DMS114 treated with DMSO at 0.1 percent for 48 hours (cell line): Measurements from ENCODE around the gene STX8.
"Not testable (repeated sequence)": the region's sequence is repeated elsewhere in the genome, so short reads cannot be mapped to it uniquely, and the experiment has no call there.

ENCODE experiments used
- DNase-seq: peaks from one replicate; lab custom pipeline; 2025; ENCODE audit not compliant: unreplicated experiment; lab: John Stamatoyannopoulos, UW

STX8 gene

DNA sequence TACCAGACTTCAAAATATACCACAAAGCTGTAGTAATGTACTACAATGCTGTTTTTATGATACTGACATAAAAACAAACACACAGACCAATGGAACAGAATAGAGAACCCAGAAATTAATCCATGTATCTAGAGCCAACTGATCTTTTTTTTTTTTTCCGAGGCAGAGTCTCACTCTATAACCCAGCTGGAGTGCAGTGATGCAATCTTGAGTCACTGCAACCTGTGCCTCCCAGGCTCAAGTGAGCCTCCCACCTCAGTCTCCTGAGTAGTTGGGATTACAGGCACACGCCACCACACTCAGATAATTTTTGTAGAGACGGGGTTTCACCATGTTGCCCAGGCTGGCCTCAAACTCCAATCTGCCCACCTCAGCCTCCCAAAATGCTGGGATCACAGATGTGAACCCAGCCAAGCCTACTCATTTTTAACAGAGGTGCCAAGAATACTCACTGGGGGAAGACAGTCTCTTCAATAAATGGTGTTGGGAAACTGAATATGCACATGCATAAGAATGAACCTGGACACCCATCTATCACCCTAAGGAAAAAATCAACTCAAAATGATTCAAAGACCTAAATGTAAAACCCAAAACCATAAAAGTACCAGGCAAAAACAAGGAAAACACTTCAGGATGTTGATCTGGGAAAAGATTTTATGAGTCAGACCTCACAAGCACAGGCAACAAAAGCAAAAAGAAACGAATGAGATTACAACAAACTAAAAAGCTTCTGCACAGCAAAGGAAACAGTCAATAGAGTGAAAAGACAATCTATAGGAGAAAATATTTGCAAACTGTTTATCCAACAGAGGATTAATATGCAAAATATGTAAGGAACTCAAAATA lies 63.1 kb downstream of the STX8 start:
- no peak for DNase-seq

DNA sequence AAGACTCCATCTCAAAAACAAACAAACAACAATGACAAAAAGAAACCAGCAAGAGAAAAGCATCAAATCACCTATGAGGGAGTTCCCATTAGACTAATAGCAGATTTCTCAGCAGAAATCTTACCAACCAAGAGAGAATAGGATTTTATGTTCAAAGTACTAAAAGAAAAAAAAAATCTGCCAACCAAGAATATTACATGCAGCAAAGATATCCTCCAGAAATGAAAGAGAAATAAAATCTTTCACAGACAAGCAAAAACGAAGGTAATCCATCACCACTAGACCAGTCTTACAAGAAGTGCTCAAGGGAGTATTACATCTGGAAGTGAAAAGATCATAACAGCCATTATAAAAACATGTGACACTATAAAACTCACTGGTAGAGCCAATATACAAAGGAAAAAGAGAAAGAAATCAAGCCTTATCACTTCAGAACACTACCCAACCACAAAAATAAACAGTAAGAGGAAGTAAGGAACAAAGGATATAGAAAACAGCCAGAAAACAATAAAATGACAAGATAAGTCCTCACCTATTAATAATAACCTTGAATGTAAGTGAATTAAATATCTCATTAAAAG lies 66.3 kb downstream of the STX8 start:
- no peak for DNase-seq

DNA sequence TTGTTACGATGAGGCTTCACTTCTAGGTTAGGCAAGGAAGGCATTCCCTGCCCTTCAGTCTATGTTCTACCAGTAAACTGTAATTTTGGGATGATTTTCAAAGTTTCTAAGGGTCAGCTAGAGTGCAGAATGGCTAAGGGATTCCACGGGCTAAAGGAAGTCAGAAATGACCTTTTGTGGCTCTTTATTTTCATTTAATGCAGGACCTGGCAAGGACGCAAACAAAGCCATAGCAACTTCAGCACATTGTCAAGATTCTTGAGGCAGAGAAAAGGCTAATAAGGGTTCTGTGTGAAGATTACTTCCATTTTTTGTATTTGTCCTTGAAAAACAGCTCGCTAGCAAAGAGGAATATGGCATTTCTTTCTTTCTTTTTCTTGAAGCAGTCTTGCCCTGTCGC lies 76.6 kb downstream of the STX8 start:
- DNase-seq: no peak

DNA sequence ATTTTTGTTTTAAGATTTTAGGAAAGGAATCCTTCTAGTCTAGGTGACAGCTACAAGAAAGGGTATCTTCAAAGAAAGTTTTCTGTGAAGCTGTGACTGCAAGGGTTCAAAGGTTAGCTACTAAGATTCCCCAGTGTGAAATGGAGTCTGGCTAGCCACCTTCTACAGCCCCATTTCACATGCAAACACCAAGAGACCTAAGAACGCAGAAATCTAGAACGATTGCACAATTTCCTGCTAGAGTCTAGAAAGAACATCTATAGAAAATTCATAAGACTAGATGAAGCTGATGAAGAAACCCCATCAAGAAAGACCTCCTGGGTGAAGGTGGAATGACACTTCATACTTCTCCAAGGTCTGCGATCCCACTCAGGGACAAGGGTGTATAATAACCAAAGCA lies 77.1 kb downstream of the STX8 start:
- no peak for DNase-seq

DNA sequence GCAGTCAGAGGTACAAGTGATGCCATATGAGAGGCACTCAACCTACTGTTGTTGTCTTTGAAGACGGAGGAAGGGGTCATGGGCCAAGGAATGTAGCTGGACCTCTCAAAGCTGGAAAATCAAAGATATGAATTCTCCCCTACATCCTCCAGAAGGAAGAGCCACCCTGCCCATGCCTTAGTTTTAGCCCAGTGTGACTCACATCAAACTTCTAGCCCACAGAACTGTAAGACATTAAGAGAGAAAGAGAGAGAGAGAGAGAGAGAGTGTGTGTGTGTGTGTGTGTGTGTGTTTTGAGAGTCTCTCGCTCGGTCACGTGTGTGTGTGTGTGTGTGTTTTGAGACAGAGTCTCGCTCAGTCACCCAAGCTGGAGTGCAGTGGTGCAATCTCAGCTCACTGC lies 87.1 kb downstream of the STX8 start:
- no peak for DNase-seq

DNA sequence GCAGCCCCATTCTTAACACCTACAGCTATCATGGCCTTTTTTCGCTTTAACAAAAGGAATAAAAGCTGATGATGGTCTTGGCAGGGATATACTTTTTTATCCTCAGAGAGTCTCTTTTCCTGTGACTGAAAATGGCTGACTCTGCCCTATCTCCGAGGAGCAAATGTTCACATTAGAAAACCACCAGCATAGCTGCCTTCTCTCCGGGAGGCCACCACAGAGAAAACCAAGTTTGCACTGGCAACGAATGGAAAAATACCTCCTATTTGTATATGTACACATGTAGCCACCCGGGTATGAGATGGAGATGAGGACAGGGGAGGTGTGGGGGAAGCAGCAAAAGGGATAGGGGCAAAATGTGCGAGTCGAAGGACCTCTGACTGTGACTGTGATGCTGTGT lies 88.2 kb downstream of the STX8 start:
- no peak for DNase-seq

DNA sequence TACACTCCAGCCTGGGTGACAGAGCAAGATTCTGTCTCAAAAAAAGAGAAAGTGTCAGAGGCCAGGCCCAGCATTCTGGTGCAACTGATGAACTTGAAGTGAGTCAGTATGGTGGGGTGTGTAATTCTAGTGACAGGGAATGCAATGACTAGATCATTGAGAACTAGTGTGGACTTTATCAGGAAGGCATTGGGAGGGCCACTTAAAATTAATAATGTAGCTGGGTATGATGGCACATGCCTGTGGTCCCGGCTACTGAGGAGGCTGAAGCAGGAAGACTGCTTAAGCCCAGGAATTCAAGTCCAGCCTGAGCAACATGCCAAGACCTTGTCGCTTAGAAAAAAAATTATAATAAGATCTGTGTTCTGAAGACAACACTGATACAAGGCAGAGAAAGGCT lies 90.8 kb downstream of the STX8 start:
- no peak for DNase-seq

DNA sequence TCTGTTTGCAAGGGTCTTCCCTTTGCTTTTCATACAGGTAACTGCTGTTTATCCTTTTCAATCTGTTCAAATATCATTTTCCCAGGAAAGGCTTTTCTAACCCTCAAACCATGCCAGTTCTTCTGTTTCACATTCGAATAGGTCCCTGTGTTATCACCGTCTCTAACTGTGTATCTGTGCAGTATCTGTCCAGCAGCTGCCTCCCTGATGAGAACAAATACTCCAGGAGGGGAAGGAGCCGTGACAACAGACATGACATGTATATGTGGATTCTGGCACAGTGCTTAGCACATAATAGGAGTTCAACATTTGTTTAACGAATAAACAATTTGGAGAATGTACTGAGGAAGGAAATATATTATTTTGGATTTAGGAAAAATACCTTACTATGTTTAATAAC lies 95.7 kb downstream of the STX8 start:
- no peak for DNase-seq

DNA sequence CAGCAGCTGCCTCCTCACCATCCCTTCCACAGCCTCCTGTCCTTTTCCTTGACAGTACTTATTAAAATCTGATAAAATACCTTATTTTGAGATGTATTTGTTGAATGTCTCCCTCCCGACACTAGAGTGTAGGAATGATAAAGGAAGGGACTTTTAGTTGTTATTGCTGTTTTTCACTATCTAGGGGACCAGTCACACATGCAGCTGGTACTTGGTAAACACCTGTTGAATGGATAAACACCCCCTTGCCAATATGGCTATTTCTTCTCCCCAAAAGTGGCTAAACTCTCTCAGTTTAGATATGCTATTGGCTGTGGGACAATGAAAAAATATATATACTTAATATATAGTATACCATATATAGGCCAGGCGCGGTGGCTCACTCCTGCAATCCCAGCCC lies 96.7 kb downstream of the STX8 start:
- no peak for DNase-seq

DNA sequence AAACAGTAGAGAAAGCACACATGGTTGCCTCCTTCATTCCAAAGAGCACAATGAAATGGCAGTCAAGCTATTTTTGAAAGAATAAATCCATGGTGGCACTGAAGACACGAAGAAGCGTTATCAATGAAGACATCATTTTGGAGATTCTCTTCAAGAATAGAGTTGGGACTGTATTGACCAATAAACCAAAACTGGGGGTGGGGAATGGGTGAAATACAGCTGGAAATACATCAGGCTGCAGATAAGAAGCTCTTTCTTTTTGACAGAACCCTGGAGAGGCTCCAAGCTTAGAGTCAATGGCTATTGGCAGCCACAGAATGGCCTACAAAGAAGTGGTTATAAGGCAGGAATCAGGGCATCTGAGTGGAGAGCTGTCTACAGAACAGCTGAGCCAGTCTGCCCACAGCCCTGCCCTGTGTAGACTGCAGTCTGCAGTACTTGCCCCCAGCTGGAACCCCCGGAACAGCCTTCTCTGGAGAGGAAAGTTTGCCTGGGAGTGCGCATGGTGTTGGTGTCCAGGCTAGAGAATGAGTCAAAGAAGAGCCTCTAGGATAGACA lies 100.4 kb downstream of the STX8 start:
- DNase-seq: no peak

DNA sequence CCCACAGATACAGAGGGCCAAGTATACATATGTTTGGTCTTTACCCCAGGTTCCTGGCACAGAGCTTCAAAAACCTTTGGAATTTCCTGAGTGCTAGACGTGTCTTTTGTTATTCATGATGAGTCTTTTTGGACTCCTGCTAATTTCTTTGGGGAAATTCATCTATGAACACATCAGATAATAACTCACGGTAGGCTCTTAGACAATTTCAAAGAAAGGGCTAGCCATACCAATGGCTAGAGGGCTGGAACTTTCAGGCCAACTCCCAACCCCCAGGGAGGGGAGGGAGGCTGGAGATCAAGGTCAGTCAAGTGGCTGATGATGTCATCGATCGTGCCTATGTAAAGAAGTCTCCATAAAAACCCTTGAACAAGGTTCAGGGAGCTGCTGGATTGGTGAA lies 101.9 kb downstream of the STX8 start:
- DNase-seq: no peak

DNA sequence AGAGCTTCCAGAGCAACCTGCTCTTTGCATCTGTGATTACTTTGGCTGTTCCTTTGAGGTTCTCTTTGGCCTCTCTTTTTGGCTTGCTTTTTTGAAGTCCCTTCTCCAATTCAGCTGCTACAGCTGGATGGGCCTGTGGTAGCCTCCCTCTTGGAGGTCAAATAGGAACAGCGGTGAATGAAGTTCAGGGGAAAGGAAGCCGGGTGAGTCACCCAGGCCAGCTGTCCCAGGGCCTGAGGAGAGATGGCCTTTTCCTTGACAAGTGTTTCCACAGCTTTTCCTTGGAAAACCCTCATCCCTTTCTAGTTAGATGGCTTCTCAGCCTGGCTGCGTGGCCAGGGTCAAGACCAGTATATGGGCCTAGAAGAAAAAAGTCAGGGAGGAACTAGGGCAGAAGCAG lies 103.1 kb downstream of the STX8 start:
- DNase-seq: no peak

DNA sequence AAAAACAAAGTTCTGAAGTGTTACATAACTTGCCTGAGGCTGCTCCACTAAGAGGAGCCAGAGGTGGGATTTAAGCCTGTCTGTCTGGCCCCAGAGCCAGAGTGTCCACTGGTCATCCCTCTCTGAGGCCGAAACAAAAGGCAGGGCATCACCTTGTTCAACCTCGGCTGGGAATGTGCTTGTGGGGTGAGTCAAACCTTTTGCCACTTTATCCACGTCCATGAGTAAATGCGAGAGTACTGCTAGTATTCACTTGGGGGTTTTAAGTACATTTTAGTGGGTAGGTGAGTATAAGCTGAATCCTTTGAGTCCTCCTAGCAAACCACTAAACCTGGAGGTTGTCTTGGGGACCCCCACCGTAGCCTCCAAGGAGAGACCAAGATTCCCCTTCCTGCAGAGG lies 103.5 kb downstream of the STX8 start:
- no peak for DNase-seq

DNA sequence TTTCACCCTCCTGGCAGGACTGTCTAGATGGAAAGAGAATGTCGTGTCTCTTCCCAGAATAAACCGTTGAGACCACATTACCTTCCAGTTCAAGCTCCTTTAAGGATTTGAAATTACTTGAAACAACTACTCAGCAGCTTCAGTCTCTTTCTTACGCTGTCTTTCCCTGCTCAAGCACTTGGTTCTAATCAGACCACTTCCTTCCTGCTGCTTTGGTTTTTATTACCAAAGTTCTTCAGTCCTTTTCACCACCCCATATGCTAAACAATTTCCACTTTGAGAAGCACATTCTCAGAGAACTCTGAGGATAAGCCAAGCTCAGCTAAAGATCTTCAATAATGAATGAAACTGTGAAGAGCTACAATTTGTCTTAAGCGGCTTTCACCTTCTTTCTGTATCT lies 105.4 kb downstream of the STX8 start:
- DNase-seq: no peak

DNA sequence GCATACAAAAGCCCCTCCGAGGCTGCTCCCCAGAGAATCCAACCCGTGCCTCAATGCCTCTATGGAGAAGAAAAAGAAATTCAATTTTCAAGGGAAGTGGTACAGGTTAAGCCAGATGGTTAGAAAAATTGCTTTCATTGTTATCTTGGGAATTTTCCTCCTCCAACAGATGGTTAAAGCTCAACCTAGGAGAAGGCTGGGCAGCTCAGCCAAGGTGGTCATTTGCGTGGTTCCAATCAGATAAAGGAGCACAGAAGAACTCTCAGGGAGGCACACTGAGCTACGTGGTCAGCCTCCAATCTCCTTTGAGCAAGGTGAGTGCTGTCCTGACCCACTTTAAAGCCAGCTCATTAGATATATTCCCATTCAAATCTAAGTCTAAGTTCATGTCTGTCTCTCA lies 106.7 kb downstream of the STX8 start:
- no peak for DNase-seq

DNA sequence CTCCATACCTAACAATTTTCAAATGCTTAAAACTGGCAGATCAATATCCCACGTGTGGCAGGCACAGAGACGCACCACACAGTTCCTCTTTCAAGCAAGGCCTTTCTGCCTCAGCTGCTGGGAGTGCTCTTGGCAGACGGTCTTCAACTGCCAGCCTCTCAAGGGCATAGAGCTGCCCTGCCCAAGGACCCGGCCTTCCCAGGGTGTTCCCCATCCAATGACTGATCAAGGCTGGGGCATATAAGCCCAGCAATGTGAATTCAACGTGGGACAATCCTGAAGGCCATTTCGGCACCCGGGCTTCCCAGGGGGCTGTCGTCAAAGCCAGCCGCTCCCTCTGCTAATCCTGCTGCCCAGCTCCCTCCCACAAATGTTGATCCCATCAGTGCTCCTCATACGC lies 107.1 kb downstream of the STX8 start:
- no peak for DNase-seq

DNA sequence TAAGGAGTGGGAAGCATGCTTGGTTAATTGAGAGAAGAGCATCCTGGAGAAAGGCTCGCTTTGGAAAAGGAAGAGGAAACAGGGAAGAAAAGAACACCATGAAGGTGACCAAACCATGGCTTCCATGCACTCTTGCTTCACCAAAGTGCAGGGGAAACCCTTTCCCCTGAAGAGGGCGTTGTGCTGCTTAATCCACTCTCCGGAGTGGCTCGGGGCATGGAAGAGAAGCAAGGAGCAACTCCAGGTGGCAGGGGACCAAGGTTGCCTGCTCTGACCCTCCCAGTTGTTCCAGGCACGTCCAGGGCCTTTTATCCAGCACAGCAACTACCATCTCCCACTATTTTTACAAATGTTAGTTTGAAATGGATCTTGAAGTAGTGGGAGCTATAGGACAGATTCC lies 108.1 kb downstream of the STX8 start:
- DNase-seq: no peak

DNA sequence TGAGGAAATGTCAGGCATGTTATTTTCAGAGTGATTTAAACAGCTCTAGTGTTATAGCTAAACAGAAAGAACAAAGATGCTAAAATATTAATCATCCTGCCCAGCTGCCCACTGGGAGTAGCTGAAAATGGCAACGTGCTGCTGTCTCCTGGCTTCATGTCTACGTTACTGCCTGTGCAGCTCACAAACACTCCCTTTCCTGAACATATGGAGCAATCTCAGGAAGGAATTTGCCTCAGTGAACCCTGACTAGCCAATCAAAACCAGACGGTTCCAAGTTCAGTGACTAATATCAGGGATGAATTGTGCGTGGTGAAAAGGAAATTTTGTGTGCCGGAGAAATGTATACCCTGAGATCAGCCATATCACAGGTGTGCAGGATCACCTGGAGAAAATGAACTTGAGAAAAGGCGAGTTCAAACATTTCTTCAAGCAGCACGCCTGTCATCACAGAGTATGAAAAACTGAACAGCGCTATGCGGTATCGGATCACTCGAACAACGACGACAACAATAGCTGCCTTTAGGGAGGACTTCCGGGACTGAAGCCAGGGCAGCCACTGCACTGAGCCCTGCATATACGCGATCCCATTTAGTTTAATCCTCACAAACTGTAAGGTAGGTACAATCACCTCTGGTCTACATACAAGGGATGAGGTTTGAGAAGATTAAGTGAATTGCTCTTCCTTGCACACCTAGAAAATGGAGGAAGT lies 110.3 kb downstream of the STX8 start:
- no peak for DNase-seq

DNA sequence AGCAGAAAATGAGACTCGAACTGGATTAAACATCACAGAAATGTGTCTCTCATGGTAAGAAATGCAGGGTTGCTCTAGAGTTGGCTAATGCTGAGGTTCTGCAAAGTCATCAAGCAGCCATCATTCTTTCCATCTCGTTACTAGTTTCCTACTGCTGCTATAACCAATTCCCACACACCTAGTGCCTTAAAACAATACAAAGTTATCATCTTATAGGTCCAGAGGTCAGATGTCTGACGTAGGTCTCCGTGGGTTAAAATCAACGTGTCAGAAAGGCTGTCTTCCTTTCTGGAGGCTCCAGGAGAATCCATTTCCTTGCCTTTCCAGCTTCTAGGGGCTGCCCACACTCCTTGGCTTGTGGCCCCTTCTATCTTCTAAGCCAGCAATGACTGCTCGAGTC lies 118.6 kb downstream of the STX8 start:
- DNase-seq: no peak

DNA sequence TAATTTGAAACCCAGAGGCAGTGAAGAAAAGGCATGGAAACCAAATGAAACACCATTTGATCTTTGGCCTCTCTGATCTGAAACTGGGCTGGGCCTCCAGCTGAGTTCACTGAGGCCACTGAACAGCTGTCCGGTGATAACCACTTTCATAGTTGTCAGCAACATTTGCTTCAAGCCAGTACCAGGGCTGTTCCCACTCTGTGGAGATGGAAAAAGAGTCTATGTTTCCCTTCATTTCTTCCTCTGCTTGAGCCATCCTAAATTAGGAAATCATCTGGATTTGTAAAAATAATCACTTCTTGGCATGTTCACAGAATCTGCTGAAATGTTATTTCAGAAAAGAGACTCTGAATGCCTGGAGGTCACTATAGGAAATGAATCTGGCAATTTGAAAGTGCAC lies 119.3 kb downstream of the STX8 start:
- DNase-seq: no peak

DNA sequence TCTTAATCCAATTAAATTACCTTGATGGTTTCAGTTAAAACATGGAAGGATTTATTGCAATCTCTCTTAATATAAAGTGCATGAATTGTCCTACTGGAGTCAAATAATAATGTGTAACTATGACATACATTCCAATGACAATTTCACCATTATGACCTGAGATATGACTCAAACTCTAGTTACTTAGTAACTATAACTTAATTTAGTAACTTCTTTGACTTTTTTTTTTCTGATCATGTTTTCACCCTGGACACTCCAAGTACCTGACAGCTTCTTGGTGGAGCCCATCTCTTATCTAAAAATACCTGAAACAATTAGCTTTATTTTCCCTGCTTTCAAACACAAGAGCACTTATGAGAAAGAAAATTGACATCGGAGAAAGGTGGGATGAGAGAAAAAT lies 123.7 kb downstream of the STX8 start:
- no peak for DNase-seq

DNA sequence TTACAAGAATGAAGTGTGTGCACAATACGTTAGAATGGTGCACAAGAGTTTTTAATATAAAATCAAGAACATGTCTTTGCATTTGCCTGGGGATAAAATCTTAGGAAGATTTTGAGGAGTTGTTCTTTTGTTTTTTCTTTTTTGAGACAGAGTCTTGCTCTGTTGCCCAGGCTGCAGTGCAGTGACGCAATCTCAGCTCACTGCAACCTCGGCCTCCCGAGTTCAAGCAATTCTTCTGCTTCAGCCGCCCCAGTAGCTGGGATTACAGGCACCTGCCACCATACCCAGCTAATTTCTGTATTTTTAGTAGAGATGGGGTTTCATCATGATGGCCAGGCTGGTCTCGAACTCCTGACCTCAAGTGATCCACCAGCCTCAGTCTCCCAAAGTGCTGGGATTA lies 128.3 kb downstream of the STX8 start:
- not testable (repeated sequence) for DNase-seq
